ENCODE measurements around the gene KRTAP10-8.
"Not testable (repeated sequence)": the region's sequence is repeated elsewhere in the genome, so short reads cannot be mapped to it uniquely, and the experiment has no call there.

Gene KRTAP10-8

GRCh38 chr21:44640761-44641160 is 28.9 kb downstream of the KRTAP10-8 start:
- DNase-seq (ENCODE audit: extremely low read depth in 1 of 2, low read depth in 1 of 2), result no peak

- DNase-seq (ENCODE audit: extremely low read depth in 1 of 2, low read depth in 1 of 2), result no peak
Measured at GRCh38 chr21:44643741-44644310, 31.9 kb downstream of the KRTAP10-8 start.

DNA sequence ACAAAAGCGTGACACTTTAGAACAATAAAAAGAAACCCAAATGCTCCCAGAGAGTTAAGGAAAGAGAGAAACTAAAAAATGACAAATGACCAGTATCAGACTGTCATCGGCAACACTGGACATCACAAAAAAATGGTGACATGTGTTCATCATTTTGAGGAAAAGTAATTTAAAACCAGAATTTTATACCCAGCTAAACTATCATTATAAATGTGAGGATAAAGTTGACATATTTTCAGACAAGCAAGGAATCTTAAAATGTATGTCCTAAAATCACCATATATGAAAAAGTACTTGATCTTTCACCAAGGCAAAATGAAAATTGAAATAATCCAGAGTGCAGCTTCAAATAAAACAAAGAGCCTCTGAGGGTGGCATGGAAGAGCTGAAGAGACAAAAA is 33.0 kb downstream of the KRTAP10-8 start:
- no peak for DNase-seq (ENCODE audit: extremely low read depth in 1 of 2, low read depth in 1 of 2)

GRCh38 chr21:44646366-44647221 is 34.7 kb downstream of the KRTAP10-8 start, which contains the start of gene KRTAP10-11:
TSS of gene KRTAP10-11 (plus strand) at chr21:44646414. CDS start at chr21:44646459, 45 bp downstream.
- DNase-seq (ENCODE audit: extremely low read depth in 1 of 2, low read depth in 1 of 2), result not testable (repeated sequence)

GRCh38 chr21:44647222-44647552 is 35.3 kb downstream of the KRTAP10-8 start:
- DNase-seq (ENCODE audit: extremely low read depth in 1 of 2, low read depth in 1 of 2), result no peak

DNA sequence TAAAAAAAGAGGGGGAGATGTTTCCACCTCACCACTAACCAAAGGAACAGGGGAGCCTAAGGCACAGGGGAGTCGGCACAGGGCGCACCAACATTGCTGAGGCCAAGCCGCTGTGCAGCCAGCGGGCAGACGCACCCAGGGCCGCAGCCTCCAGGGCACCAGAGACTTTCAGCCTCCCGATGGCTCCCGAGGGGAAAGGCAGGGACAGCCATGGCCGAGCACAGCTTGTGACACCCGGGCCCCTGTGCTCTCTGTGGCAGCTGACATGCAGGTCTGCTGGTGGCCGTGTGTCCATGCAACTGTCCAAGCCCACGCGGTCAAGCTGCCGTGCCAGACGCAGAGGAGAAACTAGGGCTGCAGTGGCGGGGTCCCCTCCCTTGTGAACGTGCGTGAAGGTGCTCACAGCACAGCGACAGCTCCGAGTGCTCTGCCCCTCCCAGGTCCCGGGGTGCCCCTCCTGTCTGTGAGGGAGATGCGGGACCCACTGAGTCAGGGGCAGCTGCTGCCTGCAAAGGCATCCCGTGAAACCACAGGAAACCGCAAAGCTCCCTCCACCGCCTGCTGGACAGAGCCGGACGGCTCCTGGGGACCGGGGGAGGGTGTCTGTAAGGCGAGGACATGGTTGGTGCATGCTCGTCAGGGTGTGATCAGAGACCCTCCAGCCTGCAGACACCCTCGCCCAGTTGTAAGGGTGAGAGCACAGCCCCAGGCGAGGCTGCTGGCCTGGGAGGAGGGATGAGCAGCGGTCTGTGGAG is 36.9 kb downstream of the KRTAP10-8 start:
- DNase-seq (ENCODE audit: extremely low read depth in 1 of 2, low read depth in 1 of 2), result no peak

DNA sequence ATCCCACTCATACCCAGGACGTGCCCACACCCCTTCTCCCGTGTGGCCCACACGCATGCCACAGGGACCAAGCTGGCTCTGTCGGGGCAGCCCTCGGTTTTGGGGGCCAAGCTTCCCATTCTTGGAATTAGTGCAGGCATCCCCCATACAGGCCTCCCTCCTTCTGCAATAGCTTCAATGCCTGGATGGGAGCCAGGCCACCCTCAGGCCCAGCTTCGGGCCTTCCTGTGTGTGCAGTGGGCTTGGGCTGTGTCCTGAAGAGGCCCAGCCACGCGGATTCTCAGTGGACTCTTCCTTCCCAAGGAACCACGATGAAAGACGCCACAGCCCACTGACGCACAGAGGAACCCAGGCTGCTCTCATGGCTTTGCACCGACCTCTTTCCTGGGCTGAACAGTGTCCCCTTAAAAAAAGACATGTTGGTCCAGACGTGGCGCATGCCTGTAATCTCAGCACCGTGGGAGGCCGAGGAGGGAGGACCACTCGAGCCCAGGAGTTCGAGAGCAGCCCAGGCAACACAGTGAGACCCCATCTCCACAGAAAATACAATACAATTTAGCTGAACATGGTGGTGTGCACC is 37.7 kb downstream of the KRTAP10-8 start:
- DNase-seq (ENCODE audit: extremely low read depth in 1 of 2, low read depth in 1 of 2), result no peak

GRCh38 chr21:44650265-44650972 is 38.5 kb downstream of the KRTAP10-8 start:
- no peak for DNase-seq (ENCODE audit: extremely low read depth in 1 of 2, low read depth in 1 of 2)

GRCh38 chr21:44650973-44651675 is 39.2 kb downstream of the KRTAP10-8 start:
- no peak for DNase-seq (ENCODE audit: extremely low read depth in 1 of 2, low read depth in 1 of 2)

DNA sequence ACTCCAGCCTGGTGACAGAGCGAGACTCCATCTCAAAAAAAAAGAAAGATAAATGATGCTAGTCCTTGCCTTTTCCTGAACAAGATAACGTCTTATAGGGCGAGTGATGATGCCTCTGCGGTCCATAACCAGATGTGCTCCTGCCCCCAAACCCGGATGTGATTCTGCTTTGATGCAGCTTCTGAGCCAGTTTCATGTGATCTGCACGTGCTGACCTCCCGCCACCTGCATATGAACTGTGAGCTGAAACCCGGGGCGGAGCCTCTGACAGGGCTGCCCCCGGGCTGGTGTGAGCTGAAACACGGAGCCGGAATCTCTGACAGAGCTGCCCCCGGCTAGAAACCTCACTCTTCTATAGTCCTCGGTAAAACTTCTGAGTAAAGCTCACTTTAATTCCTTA is 41.2 kb downstream of the KRTAP10-8 start:
- no peak for DNase-seq (ENCODE audit: extremely low read depth in 1 of 2, low read depth in 1 of 2)

DNA sequence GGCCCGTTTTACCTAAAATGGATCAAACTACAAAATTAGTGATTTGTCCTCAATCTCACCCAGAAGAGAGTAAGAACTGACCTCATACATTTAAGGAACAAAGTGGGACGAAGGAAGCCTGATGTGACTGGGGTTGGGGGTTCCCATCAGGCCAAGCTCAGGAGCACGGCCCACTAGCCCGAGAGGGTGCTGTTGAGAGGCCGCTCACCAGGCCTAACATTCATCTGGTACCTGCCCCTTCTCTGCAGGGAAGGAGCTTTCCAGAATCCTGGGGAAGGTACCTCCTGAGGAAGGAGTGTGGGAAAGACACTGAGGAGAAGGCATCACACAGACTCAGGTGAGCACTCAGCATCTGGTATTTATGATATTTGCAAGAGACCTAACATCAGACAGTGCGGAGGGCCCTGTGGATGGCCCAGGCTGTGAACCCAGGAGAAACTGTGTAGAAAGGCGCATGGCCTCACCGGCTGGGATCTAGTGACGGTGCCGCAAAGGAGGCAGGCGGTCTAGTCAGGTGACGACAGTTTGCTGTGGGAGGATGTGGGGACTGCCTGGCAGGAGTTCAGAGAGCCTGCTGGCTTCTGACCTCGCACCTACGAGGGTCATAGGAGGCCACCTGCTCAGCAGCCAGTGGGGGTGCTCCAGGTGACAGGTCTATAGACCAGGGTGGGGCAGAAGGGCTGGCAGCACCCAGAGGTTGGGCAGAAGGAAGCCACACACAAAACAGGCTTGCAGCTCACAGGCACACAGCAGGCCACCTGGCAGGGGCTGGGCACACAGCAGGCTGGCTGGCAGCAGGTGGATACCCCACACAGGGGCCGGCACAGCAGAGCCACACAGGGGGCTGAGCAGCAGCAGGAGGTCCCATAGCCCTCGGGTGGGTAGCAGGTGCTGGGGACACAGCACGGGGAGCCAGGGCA is 42.0 kb downstream of the KRTAP10-8 start:
- DNase-seq (ENCODE audit: extremely low read depth in 1 of 2, low read depth in 1 of 2), result peak; percentile 28 to 45

GRCh38 chr21:44654576-44655175 is 42.8 kb downstream of the KRTAP10-8 start, which contains the start of gene KRTAP12-4:
TSS of gene KRTAP12-4 (minus strand) at chr21:44654659. CDS start at chr21:44654614, 45 bp downstream.
- DNase-seq (ENCODE audit: extremely low read depth in 1 of 2, low read depth in 1 of 2), result no peak

DNA sequence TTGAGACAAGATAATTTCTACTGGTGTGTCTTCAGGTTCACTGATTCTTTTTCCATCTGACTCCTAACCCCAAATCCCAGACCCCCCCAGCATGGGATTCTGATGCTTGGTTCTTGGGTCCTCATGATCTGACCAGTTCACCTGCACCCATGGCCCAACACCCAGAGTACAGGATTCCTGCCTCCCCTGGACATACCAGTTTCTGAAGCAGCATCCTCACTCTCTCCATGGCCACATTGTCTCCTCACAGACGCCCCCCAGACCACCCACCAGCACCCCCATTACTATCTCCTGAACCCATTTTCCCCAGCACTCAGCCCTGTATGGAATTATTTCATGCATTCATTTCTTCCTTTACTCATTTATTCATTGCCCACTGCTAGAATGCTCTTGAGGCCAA is 45.0 kb downstream of the KRTAP10-8 start:
- DNase-seq (ENCODE audit: extremely low read depth in 1 of 2, low read depth in 1 of 2), result no peak

DNA sequence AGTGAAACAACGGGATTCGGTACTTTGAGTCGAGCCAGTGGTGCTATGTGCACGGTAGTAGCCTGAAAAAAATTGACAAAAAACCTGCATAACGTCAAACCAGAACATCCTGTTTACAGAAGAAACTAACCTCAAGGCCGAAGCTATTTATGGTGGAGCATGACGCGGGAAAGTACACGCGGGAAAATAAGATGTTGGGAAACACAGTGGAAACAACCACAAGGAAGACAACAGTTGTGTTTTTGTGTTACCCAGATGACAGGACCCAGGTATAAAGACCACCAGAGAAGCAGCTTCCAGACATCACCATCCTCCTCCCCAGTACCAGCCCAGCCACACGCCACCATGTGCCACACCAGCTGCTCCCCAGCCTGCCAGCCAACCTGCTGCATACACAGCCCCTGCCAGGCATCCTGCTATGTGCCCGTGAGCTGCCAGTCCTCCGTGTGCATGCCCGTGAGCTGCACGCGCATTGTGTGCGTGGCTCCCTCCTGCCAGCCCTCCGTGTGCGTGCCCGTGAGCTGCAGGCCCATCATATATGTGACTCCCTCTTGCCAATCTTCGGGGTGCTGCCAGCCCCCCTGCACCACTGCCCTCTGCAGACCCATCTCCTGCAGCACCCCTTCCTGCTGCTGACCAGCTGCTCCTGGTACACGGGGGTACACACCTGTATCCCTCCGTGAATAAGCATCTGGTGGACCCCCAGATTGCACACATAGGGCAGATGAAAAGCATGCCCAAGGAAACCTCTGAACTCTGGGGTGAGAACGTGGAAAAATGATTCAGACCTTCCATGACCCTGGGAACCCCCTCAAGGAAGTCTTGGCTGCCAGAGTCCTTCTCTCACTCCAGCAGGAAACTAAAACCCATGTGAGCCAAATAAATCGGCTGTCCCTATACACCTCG is 46.0 kb downstream of the KRTAP10-8 start, which contains the start of gene KRTAP12-3:
KRTAP12-3 (plus strand) TSS at position 298 of the 906 bp plus-strand sequence; CDS start at position 346, 48 bp downstream.
- DNase-seq (ENCODE audit: extremely low read depth in 1 of 2, low read depth in 1 of 2), result peak; percentile 27 to 30

DNA sequence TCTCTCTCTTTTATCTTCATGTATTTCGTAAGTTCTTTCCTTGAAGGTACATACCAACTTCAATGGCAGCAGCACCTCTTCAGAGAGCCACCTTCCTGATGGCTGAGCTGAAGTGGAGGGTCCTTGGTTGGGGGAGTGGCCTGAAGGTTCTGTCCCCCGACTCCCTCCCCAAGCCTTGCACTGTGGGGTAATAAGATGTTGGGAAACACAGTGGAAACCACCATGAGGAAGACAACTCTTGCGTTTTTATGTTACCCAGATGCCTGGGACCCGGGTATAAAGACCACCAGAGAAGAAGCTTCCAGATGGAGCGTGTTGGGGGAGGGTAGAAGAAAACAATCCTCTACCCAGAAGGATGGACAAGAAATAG is 46.6 kb downstream of the KRTAP10-8 start:
- DNase-seq (ENCODE audit: extremely low read depth in 1 of 2, low read depth in 1 of 2), result no peak

- DNase-seq (ENCODE audit: extremely low read depth in 1 of 2, low read depth in 1 of 2), result no peak
Measured at GRCh38 chr21:44658913-44659595, 47.2 kb downstream of the KRTAP10-8 start.

DNA sequence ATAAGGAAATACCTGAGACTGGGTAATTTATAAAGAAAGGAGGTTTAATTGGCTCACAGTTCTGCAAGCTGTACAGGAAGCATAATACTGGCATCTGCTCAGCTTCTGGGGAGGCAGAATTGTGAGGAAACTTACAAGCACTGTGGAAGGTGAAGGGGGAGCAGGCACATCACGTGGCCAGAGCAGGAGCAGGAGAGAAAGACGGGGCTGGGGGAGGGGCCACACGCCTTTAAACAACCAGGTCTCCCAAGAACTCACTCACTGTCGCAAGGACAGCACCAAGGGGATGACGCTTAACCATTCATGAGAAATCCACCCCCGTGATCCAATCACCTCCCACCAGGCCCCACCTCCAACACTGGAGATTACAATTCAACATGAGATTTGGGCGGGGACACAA is 49.7 kb downstream of the KRTAP10-8 start:
- DNase-seq (ENCODE audit: extremely low read depth in 1 of 2, low read depth in 1 of 2), result not testable (repeated sequence)
